SK-N-SH (cell line): ENCODE data around the gene SHROOM3. TPM values are rescaled to one million over a fixed set of nuclear protein-coding genes. Genes with fewer than 3 reads are reported as not detected.

Experiments
- CTCF ChIA-PET: fragments of 300-600, 350-600 bp; formaldehyde crosslinking; extraction: SDS; loops from one replicate; lab custom pipeline; 2021; lab: Yijun Ruan, JAX
- POLR2A ChIA-PET: fragments of 350-600 bp; sonication (Branson Sonifier 250); formaldehyde crosslinking; extraction: SDS; loops from one replicate; lab custom pipeline; 2020; ENCODE audit warnings: antibody characterized with exemption, inconsistent platforms; lab: Yijun Ruan, JAX
- DNase-seq: peaks from one replicate; pipeline ENCODE4 v3.0.0; 2012
- H2AFZ ChIP-seq: fragments of 200-600 bp; sonication (generic); 2 replicates; pipeline ENCODE4 v1.8.1; 2016; ENCODE audit warnings: antibody characterized with exemption, mild to moderate bottlenecking, low read depth
- H3F3A ChIP-seq: fragments of 200-600 bp; sonication (generic); replicated peaks from 2 replicates; pipeline ENCODE3; 2016; ENCODE audit warnings: antibody characterized with exemption, mild to moderate bottlenecking; ENCODE audit not compliant: insufficient read depth
- H3K27ac ChIP-seq, 2 experiments: fragments of 200-500 bp in 1 of 2; fragments of 200-600 bp in 1 of 2; sonication (Bioruptor generic) in 1 of 2; sonication (generic), shearing (Covaris generic) in 1 of 2; 2 replicates each; pipeline versions ENCODE4 v1.5.1 to v1.6.1; 2014 to 2016; ENCODE audit warnings: low read depth in 2 of 2, inconsistent platforms in 1 of 2, low read length in 1 of 2, mild to moderate bottlenecking in 1 of 2, mixed read lengths in 1 of 2
- H3K27me3 ChIP-seq: fragments of 200-600 bp; sonication (generic), shearing (Covaris generic); 2 replicates; pipeline ENCODE4 v1.6.1; 2016; ENCODE audit warnings: mixed run types; ENCODE audit not compliant: insufficient read depth
- H3K36me3 ChIP-seq, 2 experiments: fragments of 200-500 bp in 1 of 2; fragments of 200-600 bp in 1 of 2; sonication (Bioruptor generic) in 1 of 2; sonication (generic) in 1 of 2; replicated peaks in 1 of 2; 2 replicates each; pipeline versions ENCODE3 to v1.5.1; 2014 to 2016; ENCODE audit warnings: low read length in 1 of 2, mild to moderate bottlenecking in 1 of 2; ENCODE audit not compliant: insufficient read depth in 2 of 2, control insufficient read depth in 1 of 2
- H3K4me1 ChIP-seq, 2 experiments: fragments of 200-500 bp in 1 of 2; fragments of 200-600 bp in 1 of 2; sonication (Bioruptor generic) in 1 of 2; sonication (generic), shearing (Covaris generic) in 1 of 2; 2 replicates each; pipeline versions ENCODE4 v1.5.1 to v1.6.1; 2014 to 2016; ENCODE audit warnings: low read depth in 1 of 2, low read length in 1 of 2, mixed run types in 1 of 2; ENCODE audit not compliant: insufficient read depth in 2 of 2, control insufficient read depth in 1 of 2
- H3K4me2 ChIP-seq: fragments of 200-600 bp; sonication (generic), shearing (Covaris generic); 2 replicates; pipeline ENCODE4 v1.6.1; 2017; ENCODE audit warnings: mixed run types
- H3K4me3 ChIP-seq, 2 experiments: fragments of 200-500 bp in 1 of 2; fragments of 200-600 bp in 1 of 2; sonication (Bioruptor generic) in 1 of 2; sonication (generic), shearing (Covaris generic) in 1 of 2; 2 replicates each; pipeline versions ENCODE4 v1.5.1 to v1.8.1; 2014 to 2016; ENCODE audit warnings: low read depth in 2 of 2, inconsistent platforms in 1 of 2, low read length in 1 of 2, mild to moderate bottlenecking in 1 of 2, mixed read lengths in 1 of 2, moderate library complexity in 1 of 2
- H3K79me2 ChIP-seq: fragments of 200-600 bp; sonication (generic); 2 replicates; pipeline ENCODE4 v1.8.1; 2017; ENCODE audit warnings: mild to moderate bottlenecking; ENCODE audit not compliant: insufficient read depth
- H3K9ac ChIP-seq: fragments of 200-600 bp; sonication (generic); 2 replicates; pipeline ENCODE4 v1.6.1; 2017; ENCODE audit warnings: mixed run types
- H3K9me2 ChIP-seq: fragments of 200-600 bp; sonication (generic); 2 replicates; pipeline ENCODE4 v1.6.1; 2017; ENCODE audit warnings: mixed run types
- H3K9me3 ChIP-seq: fragments of 200-600 bp; sonication (generic); 2 replicates; pipeline ENCODE4 v1.6.1; 2017; ENCODE audit warnings: mixed run types, mild to moderate bottlenecking, moderate library complexity
- H4K20me1 ChIP-seq: fragments of 200-600 bp; sonication (generic); 2 replicates; pipeline ENCODE4 v1.6.1; 2017; ENCODE audit warnings: mild to moderate bottlenecking, mixed run types; ENCODE audit not compliant: insufficient read depth
- CTCF ChIP-seq: fragments of 200-600 bp; sonication (generic); IDR thresholded peaks from 2 replicates; pipeline ENCODE4 v1.6.1; 2017; ENCODE audit warnings: antibody characterized with exemption, mild to moderate bottlenecking, moderate library complexity
- FOSL2 ChIP-seq: IDR thresholded peaks from 2 replicates; pipeline ENCODE4 v1.4.0; 2012; ENCODE audit warnings: low read depth, mild to moderate bottlenecking, moderate library complexity, borderline replicate concordance
- GATA2 ChIP-seq: sonication (generic); formaldehyde crosslinking; IDR thresholded peaks from 2 replicates; pipeline ENCODE4 v1.5.0; 2020; ENCODE audit warnings: mild to moderate bottlenecking, missing genetic modification reagents
- JUND ChIP-seq: IDR thresholded peaks from 2 replicates; pipeline ENCODE4 v1.4.0; 2012
- MEF2A ChIP-seq: IDR thresholded peaks from 2 replicates; pipeline ENCODE4 v1.4.0; 2012; ENCODE audit warnings: low read depth, borderline replicate concordance
- MXI1 ChIP-seq: IDR thresholded peaks from 2 replicates; pipeline ENCODE4 v1.6.1; 2012; ENCODE audit warnings: mild to moderate bottlenecking, low read depth, low read length, improper control_type of control experiment
- RCOR1 ChIP-seq: fragments of 150-350 bp; IDR thresholded peaks from 2 replicates; pipeline ENCODE4 v1.6.1; 2017; ENCODE audit warnings: antibody characterized with exemption, low read length
- RFX5 ChIP-seq: IDR thresholded peaks from 2 replicates; pipeline ENCODE4 v1.6.1; 2012; ENCODE audit warnings: mild to moderate bottlenecking, improper control_type of control experiment, low read length
- ZBTB33 ChIP-seq: IDR thresholded peaks from 2 replicates; pipeline ENCODE4 v1.4.0; 2012; ENCODE audit warnings: low read depth, borderline replicate concordance
- WGBS: methylation state at CpG from one replicate; pipeline ENCODE4 v1.1.6; 2017; ENCODE audit warnings: low lambda C conversion rate; 5-methylcytosine and 5-hydroxymethylcytosine counted together
- polyA plus RNA-seq, 3 experiments: library from polyadenylated mRNA; depleted of rRNA; stranded (reverse); fragments of >200 nt; gene quantifications; 2 replicates each; pipeline ENCODE4 v1.2.3, GENCODE V29; 2012

The SHROOM3 gene
- polyA plus RNA-seq, 1 of the 3 experiments (the other 2 are of a cell fraction): 4.3 TPM

DNA sequence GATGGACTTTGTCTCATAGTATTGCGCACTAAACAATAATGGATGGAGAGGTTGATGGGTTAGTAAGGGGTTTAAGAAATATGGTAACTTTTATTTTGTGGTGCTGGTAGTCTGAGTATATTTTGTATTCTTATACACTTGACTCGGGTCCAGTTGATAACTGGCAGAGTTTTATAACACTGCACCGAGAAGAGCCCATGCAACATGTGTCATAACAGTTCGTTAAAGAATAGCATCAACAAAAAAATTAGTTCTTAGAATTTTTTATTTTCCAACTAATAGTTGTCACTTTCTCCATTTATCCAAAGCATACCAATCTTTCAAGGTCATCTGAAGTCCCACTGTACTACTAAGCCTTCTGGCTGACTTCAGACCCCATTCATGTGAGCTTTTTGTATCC lies 287.8 kb downstream of the SHROOM3 start:
- peaks cover 40% of the 10 kb centered on the region for H3F3A ChIP-seq
- H3K9me2 ChIP-seq: no peaks in the 10 kb centered on the region
- 99% methylated on average over 4 of the region's 4 CpGs for WGBS
- peak overlapping the region; percentile 32; the same call in 1 of the 2 replicates for H3K4me2 ChIP-seq
- H3K9me3 ChIP-seq: no peaks in the 10 kb centered on the region
- ChIA-PET CTCF (interaction anchor here (1.6 kb wide), 1 partner anchor 10 kb away, joined by 5 read pairs; no protein-coding TSS in a partner anchor), POLR2A (no interaction called here)
- TF ChIP-seq MEF2A: no peak
- no peak for TF ChIP-seq JUND
- TF ChIP-seq ZBTB33: no peak
- TF ChIP-seq GATA2: no peak
- TF ChIP-seq RCOR1: no peak
- H3K4me1 ChIP-seq: peaks cover 3 to 20% of the 10 kb centered on the region in 2 experiments
- H3K4me3 ChIP-seq: no peak overlapping the region
- H4K20me1 ChIP-seq: no peaks in the 10 kb centered on the region
- peak overlapping the region; percentile 53; the same call in 1 of the 2 replicates for H3K9ac ChIP-seq
- H3K27ac ChIP-seq: peak overlapping the region in 1 of 2 experiments; percentile 85; a peak in 2 of 4 replicates
- no peak overlapping the region for H2AFZ ChIP-seq
- DNase-seq: no peak
- H3K36me3 ChIP-seq: peaks cover 0 to 6% of the 10 kb centered on the region in 2 experiments
- H3K27me3 ChIP-seq: no peaks in the 10 kb centered on the region
- peaks cover 77% of the 10 kb centered on the region for H3K79me2 ChIP-seq

- Histone ChIP-seq H3K36me3 (peaks cover 0 to 3% of the 10 kb centered on the region in 2 experiments), H3K9me3 (no peaks in the 10 kb centered on the region), H4K20me1 (no peaks in the 10 kb centered on the region), H3K27ac (peak overlapping the region; percentile 47 to 85; a peak in 3 of 4 replicates), H3K9ac (peak overlapping the region; percentile 53), H3F3A (peaks cover 38% of the 10 kb centered on the region), H3K4me3 (no peak overlapping the region), H3K79me2 (peaks cover 77% of the 10 kb centered on the region), H2AFZ (no peak overlapping the region), H3K27me3 (no peaks in the 10 kb centered on the region), H3K9me2 (no peaks in the 10 kb centered on the region), H3K4me1 (peaks cover 3 to 20% of the 10 kb centered on the region in 2 experiments), H3K4me2 (peak overlapping the region; percentile 32; the same call in 1 of the 2 replicates)
- peak; percentile 42 for TF ChIP-seq CTCF
- TF ChIP-seq FOSL2: no peak
- TF ChIP-seq MXI1: no peak
- no peak for TF ChIP-seq RFX5
- TF ChIP-seq RCOR1: no peak
- no peak for DNase-seq
- CTCF ChIA-PET: interaction anchor here (1.6 kb wide), 1 partner anchor 11 kb away, joined by 5 read pairs; no protein-coding TSS in a partner anchor
- POLR2A ChIA-PET: no interaction called here
These were observed 288.3 kb downstream of the SHROOM3 start for GRCh38 chr4:76723373-76723772.
